HG03520 (cell line): ENCODE data around the gene CEP112.
A peak's percentile ranks its signal among the peaks of the same experiment; 100 is the strongest.

ENCODE experiments used
- ATAC-seq: cut with Tn5 transposase; IDR thresholded peaks from one replicate; pipeline ENCODE4 v1.9.1; 2021; ENCODE audit warnings: mild to moderate bottlenecking, moderate library complexity; ENCODE audit not compliant: unreplicated experiment

Gene CEP112

GRCh38 chr17:65664266-65664665 is 527.7 kb downstream of the CEP112 start:
- no peak for ATAC-seq

GRCh38 chr17:65662196-65662595 is 529.7 kb downstream of the CEP112 start:
- no peak for ATAC-seq

GRCh38 chr17:65660947-65661346 is 531.0 kb downstream of the CEP112 start:
- ATAC-seq = no peak

- no peak for ATAC-seq
Measured at GRCh38 chr17:65660078-65660477, 531.9 kb downstream of the CEP112 start.

- no peak for ATAC-seq
Measured at GRCh38 chr17:65659512-65659911, 532.4 kb downstream of the CEP112 start.

- ATAC-seq = no peak
Measured at GRCh38 chr17:65657251-65657828, 534.6 kb downstream of the CEP112 start.

GRCh38 chr17:65656390-65657250 is 535.3 kb downstream of the CEP112 start:
- ATAC-seq = peak; percentile 78

GRCh38 chr17:65655706-65656105 is 536.2 kb downstream of the CEP112 start:
- ATAC-seq = no peak

- no peak for ATAC-seq
Measured at GRCh38 chr17:65644545-65644944, 547.4 kb downstream of the CEP112 start.

GRCh38 chr17:65638221-65638975 is 553.5 kb downstream of the CEP112 start:
- no peak for ATAC-seq

- no peak for ATAC-seq
Measured at GRCh38 chr17:65637786-65638185, 554.1 kb downstream of the CEP112 start.

GRCh38 chr17:65634533-65634932 is 557.4 kb downstream of the CEP112 start:
- no peak for ATAC-seq

GRCh38 chr17:65633988-65634387 is 557.9 kb downstream of the CEP112 start:
- ATAC-seq = no peak

- no peak for ATAC-seq
Measured at GRCh38 chr17:65633146-65633881, 558.6 kb downstream of the CEP112 start.

GRCh38 chr17:65630502-65630901 is 561.4 kb downstream of the CEP112 start:
- ATAC-seq = no peak

GRCh38 chr17:65629234-65629690 is 562.7 kb downstream of the CEP112 start:
- no peak for ATAC-seq

GRCh38 chr17:65628644-65629036 is 563.3 kb downstream of the CEP112 start:
- no peak for ATAC-seq

- ATAC-seq = no peak
Measured at GRCh38 chr17:65627891-65628643, 563.9 kb downstream of the CEP112 start.

- no peak for ATAC-seq
Measured at GRCh38 chr17:65627108-65627507, 564.8 kb downstream of the CEP112 start.

- no peak for ATAC-seq
Measured at GRCh38 chr17:65626451-65626850, 565.5 kb downstream of the CEP112 start.
